HepG2 (cell line): Measurements from ENCODE around the gene FCRL5. TPM values are rescaled to one million over a fixed set of nuclear protein-coding genes. Genes with fewer than 3 reads are reported as not detected.

Source experiments
- ATAC-seq: fragments of 200-7000 bp; cut with Tn5 transposase; 3 replicates; pipeline ENCODE4 v1.9.1; 2020; ENCODE audit warnings: mild to moderate bottlenecking, moderate library complexity
- BruUV-seq: library from RNA; stranded (reverse); fragments of 400-500 nt; replicated peaks from 2 replicates; lab custom pipeline; 2021; lab: Mats Ljungman, UMichigan
- CTCF ChIA-PET: fragments of 300-600 bp; formaldehyde crosslinking; extraction: SDS; loops from one replicate; lab custom pipeline; 2021; ENCODE audit warnings: low total read pairs, inconsistent platforms, low intra/inter-chr PET ratio; lab: Yijun Ruan, JAX
- POLR2A ChIA-PET: fragments of 350-600 bp; sonication (Branson Sonifier 250); formaldehyde crosslinking; loops from one replicate; lab custom pipeline; 2020; ENCODE audit warnings: antibody characterized with exemption, inconsistent platforms; lab: Yijun Ruan, JAX
- DNase-seq: peaks from one replicate; pipeline ENCODE4 v3.0.0-alpha.2; 2015; ENCODE audit warnings: low spot score
- FAIRE-seq: peaks from 3 replicates; lab custom pipeline; 2011; peaks lifted over from hg19 to GRCh38; lab: Jason Lieb, UNC
- H2AFZ ChIP-seq: one replicate; pipeline ENCODE4 v1.6.1; 2011; ENCODE audit warnings: low read length, inconsistent platforms
- H3K27ac ChIP-seq: fragments of 300-600 bp; 3 replicates; pipeline ENCODE4 v1.8.0; 2011; ENCODE audit warnings: mixed run types, mild to moderate bottlenecking, mixed read lengths, low read length, inconsistent platforms; ENCODE audit not compliant: insufficient read depth; ENCODE audit errors: extremely low read length
- H3K27me3 ChIP-seq, 2 experiments: fragments of 200-600 bp in 1 of 2; 2 replicates in 1 of 2; 3 replicates in 1 of 2; pipeline versions ENCODE4 v1.6.0 to v1.8.0; 2011; ENCODE audit warnings: low read length in 2 of 2, mild to moderate bottlenecking in 2 of 2, moderate library complexity in 2 of 2, inconsistent platforms in 1 of 2; ENCODE audit not compliant: insufficient read depth in 2 of 2, control insufficient read depth in 1 of 2
- H3K36me3 ChIP-seq, 2 experiments: fragments of 200-600 bp in 1 of 2; replicated peaks in 1 of 2; 2 replicates in 1 of 2; 3 replicates in 1 of 2; pipeline versions ENCODE4 v1.5.1 to v1.8.0; 2011; ENCODE audit warnings: low read length in 2 of 2, inconsistent platforms in 1 of 2; ENCODE audit not compliant: insufficient read depth in 2 of 2, control insufficient read depth in 1 of 2
- H3K4me1 ChIP-seq: 2 replicates; pipeline ENCODE4 v1.5.1; 2012; ENCODE audit warnings: low read length, inconsistent platforms; ENCODE audit not compliant: insufficient read depth
- H3K4me2 ChIP-seq: 2 replicates; pipeline ENCODE4 v1.6.0; 2011; ENCODE audit warnings: low read depth, low read length, inconsistent platforms
- H3K4me3 ChIP-seq, 3 experiments: fragments of 200-600 bp in 1 of 3; sonication (generic), shearing (Covaris generic) in 1 of 3; replicated peaks in 1 of 3; 2 replicates each; pipeline ENCODE4 v1.5.1; 2011 to 2016; ENCODE audit warnings: low read length in 3 of 3, inconsistent platforms in 2 of 3, low read depth in 2 of 3, mild to moderate bottlenecking in 2 of 3, control low read depth in 1 of 3, mixed read lengths in 1 of 3; ENCODE audit not compliant: insufficient read depth in 1 of 3
- H3K79me2 ChIP-seq: one replicate; pipeline ENCODE4 v1.6.1; 2011; ENCODE audit warnings: low read length, inconsistent platforms; ENCODE audit not compliant: insufficient read depth
- H3K9ac ChIP-seq: 2 replicates; pipeline ENCODE4 v1.6.0; 2011; ENCODE audit warnings: mild to moderate bottlenecking, low read depth, low read length, inconsistent platforms; ENCODE audit not compliant: insufficient read depth
- H3K9me3 ChIP-seq: 2 replicates; pipeline ENCODE4 v1.5.1; 2012; ENCODE audit warnings: mild to moderate bottlenecking, low read length
- H4K20me1 ChIP-seq: 2 replicates; pipeline ENCODE4 v1.6.0; 2011; ENCODE audit warnings: inconsistent platforms, mild to moderate bottlenecking, low read length, moderate library complexity; ENCODE audit not compliant: insufficient read depth
- EP300 ChIP-seq, 3 experiments: sonication (generic) in 1 of 3; formaldehyde crosslinking in 1 of 3; IDR thresholded peaks; 2 replicates each; pipeline versions ENCODE4 v1.5.1 to v1.6.1; 2011 to 2020; ENCODE audit warnings: low read depth in 2 of 3, low read length in 2 of 3, borderline replicate concordance in 1 of 3, improper control_type of control experiment in 1 of 3, mild to moderate bottlenecking in 1 of 3, missing genetic modification reagents in 1 of 3, moderate library complexity in 1 of 3
- GZF1 ChIP-seq: sonication (generic); formaldehyde crosslinking; IDR thresholded peaks from 2 replicates; pipeline ENCODE4 v1.5.1; 2020; ENCODE audit warnings: mild to moderate bottlenecking, missing genetic modification reagents
- HDAC2 ChIP-seq: sonication (generic); formaldehyde crosslinking; IDR thresholded peaks from 2 replicates; pipeline ENCODE4 v1.4.0; 2020; ENCODE audit warnings: missing genetic modification reagents
- KLF9 ChIP-seq: IDR thresholded peaks from 2 replicates; pipeline ENCODE4 v1.6.1; 2016; ENCODE audit warnings: low read depth
- NCOA2 ChIP-seq: sonication (generic); formaldehyde crosslinking; IDR thresholded peaks from 2 replicates; pipeline ENCODE4 v1.8.0; 2022; ENCODE audit warnings: inconsistent platforms
- RCOR2 ChIP-seq: IDR thresholded peaks from 2 replicates; pipeline ENCODE4 v1.6.1; 2016; ENCODE audit warnings: missing biosample characterization, missing genetic modification reagents
- TFE3 ChIP-seq: IDR thresholded peaks from 2 replicates; pipeline ENCODE4 v1.6.1; 2016
- THYN1 ChIP-seq: sonication (generic); formaldehyde crosslinking; IDR thresholded peaks from 2 replicates; pipeline ENCODE4 v1.8.1; 2023; ENCODE audit warnings: low read depth, mild to moderate bottlenecking, moderate library complexity, missing genetic modification reagents, borderline replicate concordance
- ZBTB14 ChIP-seq: sonication (generic); formaldehyde crosslinking; IDR thresholded peaks from 2 replicates; pipeline ENCODE4 v1.4.0; 2020; ENCODE audit warnings: missing genetic modification reagents
- ZBTB44 ChIP-seq: sonication (generic); formaldehyde crosslinking; IDR thresholded peaks from 2 replicates; pipeline ENCODE4 v1.4.0; 2020; ENCODE audit warnings: missing genetic modification reagents
- ZNF451 ChIP-seq: sonication (generic); formaldehyde crosslinking; IDR thresholded peaks from 2 replicates; pipeline ENCODE4 v1.5.0; 2020; ENCODE audit warnings: mild to moderate bottlenecking, missing genetic modification reagents
- ZSCAN31 ChIP-seq: sonication (generic); formaldehyde crosslinking; IDR thresholded peaks from 2 replicates; pipeline ENCODE4 v1.5.0; 2020; ENCODE audit warnings: low read depth, mild to moderate bottlenecking, missing genetic modification reagents
- WGBS: methylation state at CpG from one replicate; pipeline ENCODE4 v1.1.6; 2017; ENCODE audit warnings: low lambda C conversion rate; 5-methylcytosine and 5-hydroxymethylcytosine counted together
- in situ Hi-C: cut with HindIII; loops from 2 replicates; pipeline ENCODE4 v1.10.0; 2017; ENCODE audit warnings: low pct_unique_long_range_greater_than_20kb; ENCODE audit not compliant: extremely low pct_ligation_motif_present
- intact Hi-C: fragments of 100-400 bp; cut with micrococcal nuclease; formaldehyde crosslinking; loops from one replicate; pipeline ENCODE4 v1.10.0; 2022; ENCODE audit not compliant: unreplicated experiment
- polyA plus RNA-seq, 8 experiments: library from polyadenylated mRNA; depleted of rRNA in 3 of 8; stranded (reverse) in 7 of 8; unstranded in 1 of 8; fragments of >200 nt; fragmentation: Illumina TruSeq in 4 of 8; extraction: Trizol in 4 of 8; gene quantifications; 2 replicates each; pipeline versions ENCODE4 v1.2.1 to v1.2.3, GENCODE V29; 2011 to 2016; ENCODE audit warnings: low read depth in 4 of 8, missing spikeins in 1 of 8, mixed read lengths in 1 of 8; ENCODE audit not compliant: insufficient read depth in 1 of 8
- total RNA-seq, 5 experiments: library from RNA; depleted of rRNA; stranded (reverse); fragments of >200 nt; fragmentation: Illumina TruSeq; extraction: Trizol; gene quantifications; 2 replicates each; pipeline ENCODE4 v1.2.3, GENCODE V29; 2016; ENCODE audit warnings: low read depth in 1 of 5
- TF ChIP-seq, protein P1 (sequence below): sonication (generic); formaldehyde crosslinking; IDR thresholded peaks from 2 replicates; pipeline ENCODE4 v1.4.0; 2020; ENCODE audit warnings: mild to moderate bottlenecking, missing genetic modification reagents

FCRL5 gene
- total and polyA plus RNA-seq, 2 of the 13 experiments (the other 11 are each of a cell fraction or from before 2014, with no cell fraction given): not detected

DNA sequence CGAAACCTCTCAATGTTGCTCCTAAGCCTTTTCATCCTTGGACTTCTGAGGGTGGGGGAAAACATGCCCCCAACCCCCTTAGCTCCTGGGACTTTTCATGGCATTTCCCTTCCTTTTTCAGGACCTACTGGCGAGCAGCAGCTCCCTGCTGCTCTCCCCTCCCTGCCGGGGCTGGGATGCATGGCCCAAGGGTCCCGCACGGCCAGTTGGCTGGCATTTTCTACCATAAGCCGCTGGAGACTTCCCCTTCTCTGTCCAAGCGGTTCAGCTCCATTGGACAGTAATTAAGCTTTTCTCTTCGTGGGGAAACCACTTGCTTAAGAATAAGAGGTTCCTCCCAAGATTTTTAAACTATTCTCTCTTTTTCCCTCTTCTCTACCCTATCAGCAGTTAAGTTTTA lies 52.8 kb downstream of the FCRL5 start (continued):
- TF ChIP-seq TFE3: no peak
- TF ChIP-seq ZSCAN31 (CRISPR knock-in tag): no peak
- TF ChIP-seq GZF1 (CRISPR knock-in tag): no peak
- TF ChIP-seq RCOR2 (CRISPR knock-in tag): no peak
- TF ChIP-seq ZBTB44 (CRISPR knock-in tag): no peak
- TF ChIP-seq KLF9 (CRISPR knock-in tag): no peak
- TF ChIP-seq ZNF451 (CRISPR knock-in tag): no peak
- no peak for TF ChIP-seq ZBTB14 (CRISPR knock-in tag)
- TF ChIP-seq, all 625 proteins: peak for 0

GRCh38 chr1:157498736-157499090 lies 53.6 kb downstream of the FCRL5 start:
- no peak for TF ChIP-seq NCOA2
- TF ChIP-seq, protein P1, sequence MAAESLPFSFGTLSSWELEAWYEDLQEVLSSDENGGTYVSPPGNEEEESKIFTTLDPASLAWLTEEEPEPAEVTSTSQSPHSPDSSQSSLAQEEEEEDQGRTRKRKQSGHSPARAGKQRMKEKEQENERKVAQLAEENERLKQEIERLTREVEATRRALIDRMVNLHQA (CRISPR knock-in tag): no peak
- no peak for TF ChIP-seq EP300 (IDR thresholded peaks at IDR 0.05; ENCODE audit: low read depth in 2 of 2, low read length in 2 of 2)
- no peak for TF ChIP-seq EP300 (CRISPR knock-in tag; IDR thresholded peaks at IDR 0.05; ENCODE audit: borderline replicate concordance)
- TF ChIP-seq HDAC2 (CRISPR knock-in tag): no peak
- no peak for TF ChIP-seq THYN1
- intact Hi-C loops (no loop called here), in situ Hi-C loops (no loop called here)
- POLR2A ChIA-PET: no interaction called here
- DNase-seq: no peak
- no peaks in the 10 kb centered on the region for H4K20me1 ChIP-seq
- H3K9ac ChIP-seq: no peak overlapping the region
- peaks cover 11% of the 10 kb centered on the region; the same call in 1 of the 2 replicates for H3K4me1 ChIP-seq
- no peak overlapping the region for H3K27ac ChIP-seq
- CTCF ChIA-PET: no interaction called here
- no peak overlapping the region for H2AFZ ChIP-seq
- ATAC-seq: no peak
- H3K27me3 ChIP-seq: no peaks in the 10 kb centered on the region
- H3K9me3 ChIP-seq: no peaks in the 10 kb centered on the region
- H3K79me2 ChIP-seq: no peaks in the 10 kb centered on the region
- H3K36me3 ChIP-seq: no peaks in the 10 kb centered on the region
- FAIRE-seq: no peak
- 86% methylated on average over 2 of the region's 2 CpGs for WGBS
- no peak overlapping the region for H3K4me3 ChIP-seq
- no TSS peak for BruUV-seq
- H3K4me2 ChIP-seq: no peak overlapping the region
